Astrocyte of the spinal cord (primary cell): ENCODE results near the gene HBG1.

Experiments used
- DNase-seq: peaks from one replicate; pipeline ENCODE4 v3.0.0; 2011; ENCODE audit warnings: low read depth, low spot score
- H3K4me3 ChIP-seq: 2 replicates; pipeline ENCODE4 v1.5.1; 2011; ENCODE audit warnings: low read depth, mild to moderate bottlenecking, low read length, moderate library complexity
- CTCF ChIP-seq: IDR thresholded peaks from 2 replicates; pipeline ENCODE4 v1.5.1; 2012; ENCODE audit warnings: low read depth, mild to moderate bottlenecking, low read length, inconsistent platforms
- in situ Hi-C: cut with HindIII; loops from 2 replicates; pipeline ENCODE4 v1.10.0; 2017; ENCODE audit warnings: low sequenced_read_pairs

Gene HBG1

GRCh38 chr11:5284637-5285036, 35.0 kb upstream of the HBG1 start:
- no peak overlapping the region for H3K4me3 ChIP-seq
- no peak for TF ChIP-seq CTCF
- DNase-seq: no peak
- in situ Hi-C loops: no loop called here

- in situ Hi-C loops: no loop called here
- no peak for TF ChIP-seq CTCF
- H3K4me3 ChIP-seq: no peak overlapping the region
- no peak for DNase-seq
These were observed 34.2 kb upstream of the HBG1 start for GRCh38 chr11:5283882-5284281.

- TF ChIP-seq CTCF: no peak
- H3K4me3 ChIP-seq: no peak overlapping the region
- in situ Hi-C loops: no loop called here
These were observed 33.4 kb upstream of the HBG1 start for GRCh38 chr11:5283086-5283485.

GRCh38 chr11:5282628-5283027, 33.0 kb upstream of the HBG1 start:
- no peak overlapping the region for H3K4me3 ChIP-seq
- DNase-seq: no peak
- in situ Hi-C loops: no loop called here
- TF ChIP-seq CTCF: no peak

More at GRCh38 chr11:5283086-5283485, 33.4 kb upstream of the HBG1 start:
- DNase-seq: no peak

GRCh38 chr11:5281596-5281995, 31.9 kb upstream of the HBG1 start:
- no peak for TF ChIP-seq CTCF

GRCh38 chr11:5280582-5281102, 31.0 kb upstream of the HBG1 start:
- DNase-seq: peak; percentile 99
- no peak for TF ChIP-seq CTCF
- in situ Hi-C loops: no loop called here
- H3K4me3 ChIP-seq: no peak overlapping the region

More at GRCh38 chr11:5281596-5281995, 31.9 kb upstream of the HBG1 start:
- DNase-seq: no peak
- no peak overlapping the region for H3K4me3 ChIP-seq
- in situ Hi-C loops: no loop called here
